ENCODE results near the gene FNBP1. TPM values are rescaled to one million over a fixed set of nuclear protein-coding genes. Genes with fewer than 3 reads are reported as not detected.

The FNBP1 gene
- total and polyA plus RNA-seq, 9 donors: 15.0 to 28.4 (median 18.2) TPM

GRCh38 chr9:129886226-129887174 lies 156.5 kb downstream of the FNBP1 start:
- 75% methylated on average over 10 of the region's 20 CpGs for WGBS (ENCODE audit: insufficient coverage)

GRCh38 chr9:129885670-129886106 lies 157.3 kb downstream of the FNBP1 start:
- peak; percentile 91 for DNase-seq
- 2% methylated on average over 19 of the region's 27 CpGs for WGBS (ENCODE audit: insufficient coverage)

More at GRCh38 chr9:129886226-129887174, 156.5 kb downstream of the FNBP1 start:
- H3K27ac ChIP-seq (ENCODE audit: low read length): peak overlapping the region; percentile 78
- H3K4me3 ChIP-seq (ENCODE audit: low read length): no peak overlapping the region
- no peaks in the 10 kb centered on the region for H3K9me3 ChIP-seq (replicated peaks; ENCODE audit: control insufficient read depth, low read depth, low read length)
- peak; percentile 64 for DNase-seq
- peaks cover 3% of the 10 kb centered on the region for H3K27me3 ChIP-seq (ENCODE audit: control insufficient read depth, insufficient read depth, low read length)
- peaks cover 22% of the 10 kb centered on the region for H3K36me3 ChIP-seq (ENCODE audit: control insufficient read depth, insufficient read depth, low read length)
- peaks cover 43% of the 10 kb centered on the region for H3K4me1 ChIP-seq (ENCODE audit: control insufficient read depth, insufficient read depth, low read length)

GRCh38 chr9:129885018-129885669 lies 157.8 kb downstream of the FNBP1 start:
- Histone ChIP-seq H3K4me1 (ENCODE audit: control insufficient read depth, insufficient read depth, low read length) (peaks cover 51% of the 10 kb centered on the region), H3K36me3 (ENCODE audit: control insufficient read depth, insufficient read depth, low read length) (peaks cover 31% of the 10 kb centered on the region), H3K4me3 (ENCODE audit: low read length) (peak overlapping the region; percentile 34), H3K27me3 (ENCODE audit: control insufficient read depth, insufficient read depth, low read length) (peaks cover 3% of the 10 kb centered on the region), H3K9me3 (replicated peaks; ENCODE audit: control insufficient read depth, low read depth, low read length) (no peaks in the 10 kb centered on the region), H3K27ac (ENCODE audit: low read length) (peak overlapping the region; percentile 20)
- peak; percentile 35 for DNase-seq
- WGBS (ENCODE audit: insufficient coverage): 36% methylated on average over 27 of the region's 27 CpGs

More at GRCh38 chr9:129885670-129886106, 157.3 kb downstream of the FNBP1 start:
- peaks cover 29% of the 10 kb centered on the region for H3K36me3 ChIP-seq (ENCODE audit: control insufficient read depth, insufficient read depth, low read length)
- peak overlapping the region; percentile 34 for H3K4me3 ChIP-seq (ENCODE audit: low read length)
- peaks cover 3% of the 10 kb centered on the region for H3K27me3 ChIP-seq (ENCODE audit: control insufficient read depth, insufficient read depth, low read length)
- peaks cover 47% of the 10 kb centered on the region for H3K4me1 ChIP-seq (ENCODE audit: control insufficient read depth, insufficient read depth, low read length)
- peak overlapping the region; percentile 29 for H3K27ac ChIP-seq (ENCODE audit: low read length)
- H3K9me3 ChIP-seq (replicated peaks; ENCODE audit: control insufficient read depth, low read depth, low read length): no peaks in the 10 kb centered on the region

GRCh38 chr9:129884220-129885017 lies 158.6 kb downstream of the FNBP1 start:
- Histone ChIP-seq H3K9me3 (replicated peaks; ENCODE audit: control insufficient read depth, low read depth, low read length) (no peaks in the 10 kb centered on the region), H3K36me3 (ENCODE audit: control insufficient read depth, insufficient read depth, low read length) (peaks cover 27% of the 10 kb centered on the region), H3K27me3 (ENCODE audit: control insufficient read depth, insufficient read depth, low read length) (peaks cover 3% of the 10 kb centered on the region), H3K27ac (ENCODE audit: low read length) (no peak overlapping the region), H3K4me1 (ENCODE audit: control insufficient read depth, insufficient read depth, low read length) (peaks cover 52% of the 10 kb centered on the region), H3K4me3 (ENCODE audit: low read length) (peak overlapping the region; percentile 11)
- peak; percentile 83 for DNase-seq
- WGBS (ENCODE audit: insufficient coverage): 17% methylated on average over 16 of the region's 24 CpGs

GRCh38 chr9:129881547-129882324 lies 161.3 kb downstream of the FNBP1 start:
- Histone ChIP-seq H3K27ac (ENCODE audit: low read length) (no peak overlapping the region), H3K4me1 (ENCODE audit: control insufficient read depth, insufficient read depth, low read length) (peaks cover 37% of the 10 kb centered on the region), H3K36me3 (ENCODE audit: control insufficient read depth, insufficient read depth, low read length) (peaks cover 22% of the 10 kb centered on the region), H3K4me3 (ENCODE audit: low read length) (no peak overlapping the region), H3K27me3 (ENCODE audit: control insufficient read depth, insufficient read depth, low read length) (peaks cover 3% of the 10 kb centered on the region), H3K9me3 (replicated peaks; ENCODE audit: control insufficient read depth, low read depth, low read length) (no peaks in the 10 kb centered on the region)
- 41% methylated on average over 7 of the region's 19 CpGs for WGBS (ENCODE audit: insufficient coverage)
- DNase-seq: peak; percentile 46

GRCh38 chr9:129880654-129881546 lies 162.1 kb downstream of the FNBP1 start:
- Histone ChIP-seq H3K4me3 (ENCODE audit: low read length) (no peak overlapping the region), H3K4me1 (ENCODE audit: control insufficient read depth, insufficient read depth, low read length) (peaks cover 29% of the 10 kb centered on the region), H3K27me3 (ENCODE audit: control insufficient read depth, insufficient read depth, low read length) (peaks cover 3% of the 10 kb centered on the region), H3K9me3 (replicated peaks; ENCODE audit: control insufficient read depth, low read depth, low read length) (no peaks in the 10 kb centered on the region), H3K36me3 (ENCODE audit: control insufficient read depth, insufficient read depth, low read length) (peaks cover 25% of the 10 kb centered on the region), H3K27ac (ENCODE audit: low read length) (no peak overlapping the region)
- peak; percentile 95 for DNase-seq
- WGBS (ENCODE audit: insufficient coverage): 13% methylated on average over 19 of the region's 28 CpGs

- DNase-seq: no peak
- no peaks in the 10 kb centered on the region for H3K9me3 ChIP-seq (replicated peaks; ENCODE audit: control insufficient read depth, low read depth, low read length)
- H3K27ac ChIP-seq (ENCODE audit: low read length): no peak overlapping the region
- peaks cover 33% of the 10 kb centered on the region for H3K36me3 ChIP-seq (ENCODE audit: control insufficient read depth, insufficient read depth, low read length)
- H3K4me1 ChIP-seq (ENCODE audit: control insufficient read depth, insufficient read depth, low read length): peaks cover 21% of the 10 kb centered on the region
- H3K4me3 ChIP-seq (ENCODE audit: low read length): no peak overlapping the region
- H3K27me3 ChIP-seq (ENCODE audit: control insufficient read depth, insufficient read depth, low read length): peaks cover under 1% of the 10 kb centered on the region
- WGBS (ENCODE audit: insufficient coverage): 82% methylated on average over 30 of the region's 31 CpGs
These were observed 162.9 kb downstream of the FNBP1 start for GRCh38 chr9:129879991-129880653.

GRCh38 chr9:129879103-129879699 lies 163.8 kb downstream of the FNBP1 start:
- H3K27me3 ChIP-seq (ENCODE audit: control insufficient read depth, insufficient read depth, low read length): no peaks in the 10 kb centered on the region
- no peak for DNase-seq
- peaks cover 42% of the 10 kb centered on the region for H3K36me3 ChIP-seq (ENCODE audit: control insufficient read depth, insufficient read depth, low read length)
- H3K27ac ChIP-seq (ENCODE audit: low read length): no peak overlapping the region
- 93% methylated on average over 16 of the region's 17 CpGs for WGBS (ENCODE audit: insufficient coverage)
- H3K4me3 ChIP-seq (ENCODE audit: low read length): no peak overlapping the region
- H3K9me3 ChIP-seq (replicated peaks; ENCODE audit: control insufficient read depth, low read depth, low read length): no peaks in the 10 kb centered on the region
- H3K4me1 ChIP-seq (ENCODE audit: control insufficient read depth, insufficient read depth, low read length): peaks cover 12% of the 10 kb centered on the region
